Nucleus accumbens (tissue), 56 donors: ENCODE measurements around the gene RNF223.

Experiments
- DNase-seq, 56 donors: peaks; one replicate each; lab custom pipeline; 2025; lab: John Stamatoyannopoulos, UW

Gene RNF223

DNA sequence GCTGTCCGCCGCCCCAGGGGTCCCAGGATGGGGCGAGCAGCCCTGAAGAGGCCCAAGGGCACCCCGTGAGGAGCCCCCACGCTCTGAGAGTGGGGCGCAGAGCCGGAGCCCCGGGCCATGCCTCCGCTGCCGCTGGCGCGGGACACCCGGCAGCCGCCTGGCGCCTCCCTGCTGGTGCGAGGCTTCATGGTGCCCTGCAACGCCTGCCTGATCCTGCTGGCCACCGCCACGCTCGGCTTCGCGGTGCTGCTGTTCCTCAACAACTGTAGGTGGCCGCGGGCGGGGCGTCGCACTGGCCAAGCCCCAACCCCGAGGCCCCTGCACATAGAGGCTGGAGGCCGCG lies 39.7 kb downstream of the RNF223 start:
- no peak for DNase-seq

DNA sequence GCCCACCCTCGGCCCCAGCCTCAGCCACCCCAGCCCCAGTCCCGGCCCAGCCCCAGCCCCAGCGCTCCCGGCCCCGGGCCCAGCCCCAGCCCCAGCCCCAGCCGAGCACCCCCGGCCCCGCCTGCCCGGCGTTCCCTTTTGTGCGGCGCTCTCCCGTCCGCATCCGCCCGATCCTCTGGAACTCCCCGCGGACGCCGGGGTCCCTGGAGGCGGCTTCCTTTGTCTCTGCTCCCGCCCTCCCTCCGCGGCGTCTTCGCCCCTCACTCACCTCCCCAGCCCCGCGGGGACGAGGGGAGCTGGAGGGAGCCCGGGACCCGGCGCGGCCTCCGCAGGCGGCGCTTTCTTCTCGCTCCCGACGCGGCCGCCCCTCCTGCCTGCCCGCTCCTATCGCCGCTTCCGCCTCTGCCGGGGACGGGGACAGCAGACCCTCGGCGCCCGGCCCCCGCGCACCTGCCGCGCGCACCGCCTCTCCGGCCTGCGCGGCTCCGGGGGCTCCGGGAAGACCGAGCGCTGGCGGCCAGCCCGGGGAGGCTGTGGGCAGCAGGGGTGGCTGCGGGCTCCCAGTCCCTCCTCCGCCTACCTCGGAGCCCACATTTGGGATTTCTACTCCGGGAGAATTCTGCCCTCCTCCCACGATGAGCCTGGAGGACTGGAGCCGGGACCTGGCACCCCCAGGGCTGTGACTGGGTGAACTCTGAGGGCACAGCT lies 40.2 kb downstream of the RNF223 start:
- DNase-seq, result no peak

DNA sequence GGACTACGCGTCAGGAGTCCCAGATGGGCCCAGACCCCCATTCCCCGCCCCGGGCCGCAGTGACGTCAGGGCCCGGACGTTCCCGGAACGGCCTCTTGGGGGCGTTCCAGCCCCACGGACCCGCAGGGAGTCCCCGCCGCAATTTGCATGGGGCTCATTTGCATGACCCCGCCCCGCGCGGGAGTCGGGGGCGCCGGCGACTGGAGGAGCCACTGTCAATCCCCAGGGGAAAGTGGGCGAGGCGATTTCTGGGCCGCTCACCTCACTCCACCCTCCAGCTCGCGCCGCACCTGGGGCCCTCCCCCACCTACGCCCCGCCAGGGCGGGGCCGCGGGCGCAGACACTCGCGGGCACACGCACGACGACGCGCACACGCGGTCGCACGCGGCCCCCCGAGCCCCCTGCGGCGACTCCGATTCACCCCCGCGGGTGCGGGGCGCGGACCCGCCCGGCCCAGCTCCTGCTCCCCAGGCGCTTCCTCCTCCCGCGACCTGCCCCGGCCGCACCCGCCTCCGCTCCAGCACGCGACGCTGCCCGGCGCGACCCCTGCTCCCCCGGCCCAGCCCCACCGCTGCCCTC lies 41.0 kb downstream of the RNF223 start:
- peak in 53 of 56 donors; percentile 29 to 94 (median 78) for DNase-seq

DNA sequence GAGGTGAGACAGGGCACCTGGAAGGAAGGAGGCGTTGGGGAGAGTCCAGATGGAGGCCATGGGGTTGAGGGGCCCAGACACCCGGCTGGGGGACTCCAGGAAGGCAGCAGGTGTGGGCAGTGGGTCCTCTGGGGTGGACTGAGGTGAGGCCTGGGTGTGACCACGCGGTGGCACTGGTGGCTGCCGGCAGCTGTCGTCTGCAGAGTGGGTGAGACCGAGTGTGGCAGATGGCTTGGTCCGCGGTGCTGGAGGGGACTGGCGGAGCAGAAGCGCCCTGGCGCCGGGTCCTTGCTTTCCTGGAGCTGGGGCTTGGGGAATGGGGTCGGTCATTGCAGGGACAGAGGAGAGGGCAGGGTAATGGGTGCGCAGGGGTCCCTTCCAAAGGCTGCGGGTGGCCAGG lies 41.7 kb downstream of the RNF223 start:
- DNase-seq, result peak in 18 of 56 donors; percentile 15 to 68 (median 39)

DNA sequence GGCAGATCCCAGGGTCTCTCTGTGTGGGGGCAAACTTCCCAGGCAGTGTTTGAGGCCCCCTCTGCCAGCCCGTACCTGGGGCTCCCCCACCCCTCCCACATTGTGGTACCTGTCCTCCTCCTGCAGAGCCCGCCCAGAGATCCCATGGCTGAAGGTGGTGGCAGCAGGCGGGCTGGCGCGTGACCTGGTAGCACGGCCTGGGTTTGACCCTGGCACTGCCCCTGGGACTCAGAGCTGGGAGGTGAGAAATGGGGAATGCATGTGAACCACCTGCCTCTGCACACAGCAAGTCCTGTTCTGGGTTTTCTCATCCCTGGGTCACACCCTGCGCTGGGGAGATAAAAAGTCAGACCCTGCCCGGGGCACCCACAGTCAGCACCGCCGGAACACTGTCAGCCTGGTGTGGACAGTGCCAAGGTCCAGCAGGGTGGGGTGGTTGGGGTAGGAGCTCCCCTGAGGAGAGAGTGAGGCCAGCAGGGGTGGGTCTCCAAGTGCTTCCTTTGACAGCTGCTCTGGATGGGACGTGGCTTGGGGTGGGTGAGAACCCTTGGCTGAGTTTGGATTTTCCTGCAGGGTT lies 42.4 kb downstream of the RNF223 start:
- DNase-seq, result no peak

DNA sequence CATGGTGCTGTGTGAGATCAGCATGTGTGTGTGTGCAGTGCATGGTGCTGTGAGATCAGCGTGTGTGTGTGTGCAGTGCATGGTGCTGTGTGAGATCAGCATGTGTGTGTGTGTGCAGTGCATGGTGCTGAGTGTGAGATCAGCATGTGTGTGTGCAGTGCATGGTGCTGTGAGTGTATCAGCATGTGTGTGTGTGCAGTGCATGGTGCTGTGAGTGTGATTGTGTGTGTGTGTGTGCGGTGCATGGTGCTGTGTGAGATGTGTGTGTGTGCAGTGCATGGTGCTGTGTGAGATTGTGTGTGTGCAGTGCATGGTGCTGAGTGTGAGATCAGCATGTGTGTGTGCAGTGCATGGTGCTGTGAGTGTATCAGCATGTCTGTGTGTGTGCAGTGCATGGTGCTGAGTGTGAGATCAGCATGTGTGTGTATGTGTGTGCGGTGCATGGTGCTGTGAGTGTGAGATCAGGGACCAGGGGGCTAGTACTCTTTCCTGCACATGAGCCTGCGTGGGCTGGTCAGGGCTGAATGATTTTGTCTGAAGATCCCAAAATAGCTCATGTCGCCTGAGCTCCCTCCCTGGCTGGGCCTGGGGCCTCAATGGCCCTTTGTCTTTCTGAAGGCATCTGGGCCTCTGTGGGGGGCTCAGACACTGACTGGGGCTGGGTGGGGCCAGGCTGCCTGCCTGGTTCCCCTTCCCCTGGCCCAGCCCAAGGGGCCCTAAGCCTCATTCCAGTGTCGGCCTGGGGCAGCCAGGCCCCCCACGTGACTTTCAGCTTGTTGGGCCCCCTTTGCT lies 43.0 kb downstream of the RNF223 start:
- peak in 16 of 56 donors; percentile 10 to 59 (median 27) for DNase-seq

DNA sequence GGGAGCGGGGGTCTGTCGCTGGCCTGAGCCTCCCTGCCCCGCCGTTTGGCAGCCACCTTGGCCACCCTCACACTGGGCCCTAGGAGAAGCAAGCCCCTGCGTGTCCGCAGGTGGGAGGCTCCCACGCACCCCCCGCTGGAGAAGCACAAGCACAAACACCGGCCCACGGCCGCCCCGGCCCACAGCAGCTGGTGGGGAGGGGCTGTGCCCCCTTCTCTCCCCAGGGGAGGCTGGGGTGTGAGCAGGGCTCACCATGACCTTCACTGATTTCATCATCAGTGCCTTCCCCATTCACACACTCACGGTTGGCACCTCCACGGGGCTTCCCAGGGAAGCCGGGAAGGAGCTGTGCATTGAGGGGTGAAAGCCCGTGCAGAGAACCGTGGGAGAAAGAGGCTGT lies 46.3 kb downstream of the RNF223 start:
- DNase-seq, result no peak

DNA sequence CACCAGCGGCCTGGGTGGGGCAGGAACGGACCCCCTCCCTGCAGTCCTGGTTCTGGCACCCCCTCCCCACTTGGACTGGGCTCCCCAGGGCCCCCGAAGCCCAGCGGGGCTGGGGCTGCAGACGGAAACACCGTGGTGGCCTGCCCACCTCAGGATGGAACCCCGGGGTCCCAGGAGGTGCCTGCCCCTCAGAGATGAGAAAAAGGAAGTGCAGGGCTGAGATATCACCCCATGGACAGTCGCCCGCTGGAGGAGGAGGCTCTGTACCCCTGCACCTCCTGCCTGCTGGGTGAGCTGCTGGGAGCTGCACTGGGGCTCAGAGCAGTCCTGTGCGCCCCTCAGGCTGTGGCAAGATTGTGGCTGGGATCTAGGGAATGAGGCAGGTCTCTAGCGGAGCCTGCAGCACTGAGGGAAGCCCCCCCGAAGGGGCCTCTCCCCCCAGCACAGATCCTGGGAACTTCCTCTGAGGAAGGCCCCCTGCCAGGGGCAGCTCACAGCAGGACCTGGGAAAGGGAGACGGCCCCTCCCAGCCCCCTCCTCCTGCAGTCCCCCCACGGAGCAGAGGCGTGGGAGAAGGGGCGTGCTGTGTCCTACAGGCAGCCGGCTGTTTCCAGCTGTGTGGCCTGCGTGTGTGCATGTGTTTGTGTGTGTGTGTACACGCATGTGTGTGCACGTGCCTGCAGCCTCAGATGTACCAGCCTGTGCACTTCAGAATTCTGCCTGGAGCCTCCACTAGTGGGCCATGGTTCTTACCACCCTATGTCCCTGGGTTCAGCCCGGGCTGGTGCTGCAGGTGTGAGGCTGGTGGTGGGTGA lies 47.3 kb downstream of the RNF223 start:
- DNase-seq, result no peak

DNA sequence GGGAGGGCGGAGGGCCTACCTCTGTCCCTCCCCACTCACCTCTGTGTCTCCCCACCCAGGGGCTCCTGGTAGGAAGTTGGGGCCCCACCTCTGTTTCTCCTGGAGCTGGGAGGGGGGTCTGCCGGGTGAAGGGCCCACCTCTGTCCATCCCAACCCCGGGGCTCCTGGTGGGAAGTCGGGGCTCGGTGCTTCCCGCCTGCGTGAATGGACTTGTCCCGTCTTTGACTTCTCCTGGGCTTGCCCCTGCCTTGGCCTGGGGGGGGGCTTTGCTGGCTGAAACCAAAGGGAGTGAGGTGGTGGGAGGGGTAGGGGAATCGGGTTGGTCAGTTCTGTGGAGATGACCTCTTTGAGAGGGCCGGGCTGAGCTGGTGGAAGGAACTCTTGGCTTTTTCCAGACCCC lies 48.4 kb downstream of the RNF223 start:
- DNase-seq, result no peak

DNA sequence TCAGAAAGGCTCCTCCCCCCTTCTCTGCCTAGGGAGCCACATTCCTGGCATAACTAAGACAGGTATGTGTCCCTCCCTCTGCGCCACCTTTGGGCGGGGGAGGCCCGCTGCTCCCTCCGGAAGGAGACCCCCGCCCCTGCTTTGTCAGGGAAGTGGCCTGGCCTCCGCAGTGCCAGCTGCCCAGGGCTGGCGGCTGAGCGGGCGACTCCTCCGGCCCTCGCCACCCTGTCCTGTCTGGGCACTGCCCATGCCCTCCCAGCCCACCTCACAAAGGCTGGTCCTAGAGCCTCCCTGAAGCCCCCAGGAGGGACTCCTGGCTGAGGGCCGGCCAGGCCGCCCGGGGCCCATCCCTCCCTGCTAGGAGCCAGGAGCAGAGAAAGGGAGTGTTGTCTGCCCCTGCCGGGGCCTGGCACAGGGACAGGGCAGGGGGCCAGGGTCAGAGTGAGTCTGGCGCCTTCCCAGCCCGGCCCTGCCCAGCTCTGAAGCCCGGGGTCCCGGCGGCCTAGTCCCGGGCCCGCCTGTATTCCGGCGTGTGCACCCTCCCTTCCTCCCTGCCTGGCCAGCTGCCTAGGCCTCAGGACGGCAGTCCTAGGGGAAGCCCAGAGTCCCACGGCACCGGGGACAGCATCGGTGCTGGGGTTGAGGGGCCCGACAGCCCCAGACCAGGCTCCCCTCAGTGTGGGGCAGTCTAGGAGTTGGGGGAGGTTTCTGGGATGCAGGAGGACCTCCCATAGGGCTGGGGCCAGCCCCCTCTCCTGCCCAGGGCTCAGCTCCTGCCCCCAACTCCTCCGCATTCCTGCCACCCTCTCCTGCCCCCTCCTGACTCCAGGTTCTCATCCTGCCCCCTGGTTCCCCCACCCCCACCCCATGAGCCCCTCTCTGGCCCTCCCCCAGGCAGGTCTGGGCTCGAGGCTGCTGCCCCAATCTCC lies 49.1 kb downstream of the RNF223 start:
- peak in 33 of 56 donors; percentile 15 to 69 (median 33) for DNase-seq

DNA sequence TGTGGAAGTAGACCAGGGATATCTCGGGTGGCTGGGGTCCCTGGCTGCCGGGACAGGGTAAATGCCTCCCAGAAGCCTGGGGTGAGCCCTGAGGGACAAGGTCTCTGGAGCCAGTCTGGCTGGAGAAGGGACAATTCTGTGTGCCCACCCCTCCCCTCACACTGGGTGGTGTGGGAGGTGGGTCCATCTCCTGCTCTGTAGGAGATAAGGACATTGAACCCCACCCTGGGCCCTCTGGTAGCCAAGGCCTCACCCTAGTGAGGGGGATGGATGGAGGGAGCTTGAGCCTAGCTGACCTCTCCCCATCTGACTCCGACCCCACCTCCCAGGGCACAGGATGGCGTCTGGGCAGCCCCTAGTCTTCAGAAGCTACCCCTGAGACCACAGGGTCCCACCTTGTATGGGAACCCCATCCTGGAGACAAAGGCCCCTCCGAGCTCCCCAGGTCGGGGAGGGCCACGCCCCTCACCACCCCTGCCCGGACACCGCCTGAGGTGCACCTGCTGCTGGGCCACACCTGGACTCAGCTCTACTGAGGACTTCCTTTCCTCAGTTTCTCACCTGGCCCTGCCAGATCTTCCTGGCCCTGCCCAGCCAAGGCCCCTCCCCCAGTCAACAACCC lies 49.8 kb downstream of the RNF223 start:
- DNase-seq, result no peak

DNA sequence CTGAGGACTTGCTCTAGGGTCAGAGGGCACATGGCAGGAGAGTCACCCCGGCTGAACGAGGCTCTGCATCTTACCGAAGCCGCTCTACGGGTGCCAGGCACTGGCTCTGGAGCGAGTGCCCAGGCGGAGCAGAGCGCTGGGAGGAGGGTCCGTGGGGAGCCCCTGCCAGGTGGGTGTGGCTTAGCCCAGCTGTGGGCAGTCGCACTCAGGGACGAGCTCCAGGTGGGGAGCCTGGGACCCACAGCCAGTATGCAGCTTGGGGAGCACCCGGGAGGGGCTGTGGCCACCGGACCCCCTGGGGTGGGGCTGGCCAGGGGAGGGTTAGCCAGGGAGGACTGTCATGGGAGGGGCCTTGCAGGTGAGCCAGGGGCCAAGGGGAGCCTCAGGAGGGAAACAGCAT lies 50.4 kb downstream of the RNF223 start:
- peak in 4 of 56 donors; percentile 28 to 44 (median 29) for DNase-seq

DNA sequence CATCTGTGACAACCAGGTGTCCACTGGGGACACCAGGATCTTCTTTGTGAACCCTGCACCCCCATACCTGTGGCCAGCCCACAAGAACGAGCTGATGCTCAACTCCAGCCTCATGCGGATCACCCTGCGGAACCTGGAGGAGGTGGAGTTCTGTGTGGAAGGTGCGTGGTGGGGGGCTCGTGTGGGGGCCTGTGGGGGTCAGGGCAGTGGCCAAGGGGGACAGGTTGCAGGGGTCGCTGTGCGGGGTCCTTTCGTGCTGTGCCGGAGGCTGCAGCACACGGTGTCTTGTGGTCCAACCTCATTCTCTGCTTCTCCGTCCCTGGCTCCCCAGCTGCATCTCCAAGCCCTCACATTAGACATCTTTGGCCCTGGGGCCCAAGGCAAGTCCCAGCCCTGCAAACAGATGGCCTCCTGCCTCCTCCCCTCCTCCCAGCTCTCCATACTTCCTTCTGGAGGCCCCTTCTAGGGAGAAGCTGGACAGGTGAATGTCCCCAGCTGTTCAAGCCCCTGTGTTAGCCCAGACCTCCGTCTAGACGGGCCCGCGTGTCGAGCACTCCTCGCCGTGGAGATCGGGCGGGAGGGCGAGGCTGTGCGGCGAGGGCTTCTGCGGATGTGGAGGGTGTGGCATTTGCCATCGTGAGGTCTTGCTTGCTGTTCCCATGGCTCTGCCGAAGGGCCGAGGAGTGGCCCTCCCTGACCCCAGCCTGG lies 51.6 kb downstream of the RNF223 start:
- DNase-seq, result no peak

DNA sequence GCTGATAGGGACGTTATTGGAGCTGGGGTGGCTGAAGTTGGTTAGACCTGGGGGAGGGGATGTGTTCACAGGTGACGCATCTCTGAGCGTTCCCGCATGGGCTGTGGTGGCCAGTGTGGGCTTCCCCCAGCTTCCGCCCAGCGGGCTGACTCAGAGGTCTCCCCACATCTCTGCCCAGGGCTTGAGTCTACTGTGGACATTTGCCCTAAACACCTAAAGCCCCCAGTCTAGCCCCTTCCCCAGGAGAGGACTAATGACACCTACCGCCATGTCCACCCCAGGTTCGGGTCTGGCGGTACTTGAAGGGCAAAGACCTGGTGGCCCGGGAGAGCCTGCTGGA lies 52.2 kb downstream of the RNF223 start:
- DNase-seq, result no peak

DNA sequence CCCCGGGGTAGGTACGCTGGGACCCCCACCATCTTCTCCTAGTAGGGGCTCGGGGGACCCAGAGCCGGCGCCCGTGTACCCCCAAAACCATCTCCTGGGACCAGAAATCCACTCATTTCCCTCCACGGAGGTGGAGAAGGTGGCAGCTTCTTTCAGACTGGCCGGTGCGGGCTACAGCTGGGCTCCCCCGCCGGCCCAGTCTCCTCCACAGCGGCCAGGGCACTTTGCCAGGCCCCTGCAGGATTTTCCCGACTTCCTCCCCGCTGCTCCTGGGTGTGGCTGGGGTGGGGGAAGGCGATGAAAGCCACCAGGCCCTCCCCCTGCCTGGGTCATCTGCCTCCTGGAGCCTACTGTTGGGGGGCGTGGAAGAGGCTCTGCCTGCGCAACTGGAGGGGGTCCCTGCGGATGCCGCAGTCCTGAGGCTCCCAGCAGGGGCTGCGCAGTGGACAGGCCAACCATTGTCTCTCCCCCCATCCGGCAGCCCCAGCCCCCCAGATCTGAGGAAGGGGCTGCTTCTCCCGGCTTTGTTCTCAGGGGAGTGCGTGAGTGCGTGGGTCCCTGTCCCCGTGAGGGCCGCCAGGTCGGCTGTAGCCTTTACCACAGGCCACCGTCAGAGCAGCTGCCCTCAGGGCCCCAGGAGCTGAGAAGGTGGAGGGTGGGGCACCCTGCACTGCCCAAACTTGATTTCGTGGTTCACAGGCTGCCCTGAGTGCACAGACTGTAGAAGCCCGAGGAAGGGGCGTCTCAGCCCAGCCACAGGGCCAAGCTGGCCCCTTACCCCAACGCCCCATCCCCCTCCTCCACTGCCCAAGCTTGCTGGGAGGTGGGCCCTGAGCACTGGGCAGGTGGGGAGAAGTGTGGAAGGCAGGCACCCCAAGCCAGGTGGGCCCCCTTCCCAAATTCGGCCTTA lies 52.8 kb downstream of the RNF223 start:
- peak in 5 of 56 donors; percentile 18 to 56 (median 28) for DNase-seq
